ENCODE results near the gene KRTAP5-7. TPM values are rescaled to one million over a fixed set of nuclear protein-coding genes. Genes with fewer than 3 reads are reported as not detected.

The KRTAP5-7 gene
- total RNA-seq, 1 experiment from 2014 or later: not detected

DNA sequence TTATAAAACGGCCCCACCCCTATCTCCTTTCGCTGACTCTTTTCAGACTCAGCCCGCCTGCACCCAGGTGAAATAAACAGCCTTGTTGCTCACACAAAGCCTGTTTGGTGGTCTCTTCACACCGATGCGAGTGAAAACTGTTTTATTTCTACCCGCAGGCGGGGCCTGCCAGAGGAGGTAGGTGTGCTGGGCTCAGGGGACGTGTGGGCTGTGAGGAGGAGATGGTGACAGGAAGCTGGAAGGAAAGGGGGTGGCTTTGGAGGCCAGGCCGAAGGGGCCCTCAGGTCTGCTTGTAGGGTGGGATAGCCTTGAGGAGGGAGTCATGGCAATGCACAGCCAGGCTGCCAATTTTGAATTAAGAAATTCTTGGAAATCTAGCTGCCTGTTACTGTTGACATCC, 21.3 kb upstream of the KRTAP5-7 start:
- Mint-ChIP-seq H3K4me1 (ENCODE audit: insufficient read depth, unreplicated experiment) (no peaks in the 10 kb centered on the region), H3K27ac (ENCODE audit: low read depth, unreplicated experiment) (no peak overlapping the region), H3K27me3 (ENCODE audit: insufficient read depth, unreplicated experiment) (no peaks in the 10 kb centered on the region), H3K36me3 (ENCODE audit: insufficient read depth, unreplicated experiment) (peaks cover 18% of the 10 kb centered on the region), H3K4me3 (ENCODE audit: unreplicated experiment) (no peak overlapping the region), H3K9me3 (ENCODE audit: unreplicated experiment) (no peaks in the 10 kb centered on the region)
- intact Hi-C loops (cut with micrococcal nuclease): no loop called here
- no peak for DNase-seq (ENCODE audit: unreplicated experiment)
- no peak for TF ChIP-seq CTCF (IDR thresholded peaks at IDR 0.05; ENCODE audit: unreplicated experiment)
- CTCF ChIA-PET: no interaction called here
- POLR2A ChIA-PET: no interaction called here
- no TSS peak for BruUV-seq (replicated peaks)

- no peak overlapping the region for H3K27ac Mint-ChIP-seq (ENCODE audit: low read depth, unreplicated experiment)
- ChIA-PET POLR2A (no interaction called here), CTCF (interaction anchor here (0.6 to 0.7 kb wide), 3 partner anchors 53 to 1519 kb away, joined by 3 to 4 read pairs (median 3); no protein-coding TSS in a partner anchor)
- intact Hi-C loops (cut with micrococcal nuclease): no loop called here
- H3K4me3 Mint-ChIP-seq (ENCODE audit: unreplicated experiment): no peak overlapping the region
- peaks cover 10% of the 10 kb centered on the region for H3K36me3 Mint-ChIP-seq (ENCODE audit: insufficient read depth, unreplicated experiment)
- TF ChIP-seq CTCF (IDR thresholded peaks at IDR 0.05; ENCODE audit: unreplicated experiment): no peak
- no peaks in the 10 kb centered on the region for H3K27me3 Mint-ChIP-seq (ENCODE audit: insufficient read depth, unreplicated experiment)
- no TSS peak for BruUV-seq (replicated peaks)
- H3K9me3 Mint-ChIP-seq (ENCODE audit: unreplicated experiment): peaks cover 3% of the 10 kb centered on the region
- no peaks in the 10 kb centered on the region for H3K4me1 Mint-ChIP-seq (ENCODE audit: insufficient read depth, unreplicated experiment)
- DNase-seq (ENCODE audit: unreplicated experiment): no peak
These were observed 20.0 kb upstream of the KRTAP5-7 start for GRCh38 chr11:71507102-71507501.

- intact Hi-C loops (cut with micrococcal nuclease): no loop called here
- no TSS peak for BruUV-seq (replicated peaks)
- ChIA-PET CTCF (no interaction called here), POLR2A (no interaction called here)
- no peaks in the 10 kb centered on the region for H3K4me1 Mint-ChIP-seq (ENCODE audit: insufficient read depth, unreplicated experiment)
- DNase-seq (ENCODE audit: unreplicated experiment): no peak
- no peak overlapping the region for H3K27ac Mint-ChIP-seq (ENCODE audit: low read depth, unreplicated experiment)
- peaks cover 8% of the 10 kb centered on the region for H3K9me3 Mint-ChIP-seq (ENCODE audit: unreplicated experiment)
- TF ChIP-seq CTCF (IDR thresholded peaks at IDR 0.05; ENCODE audit: unreplicated experiment): no peak
- H3K36me3 Mint-ChIP-seq (ENCODE audit: insufficient read depth, unreplicated experiment): no peaks in the 10 kb centered on the region
- H3K4me3 Mint-ChIP-seq (ENCODE audit: unreplicated experiment): no peak overlapping the region
- no peaks in the 10 kb centered on the region for H3K27me3 Mint-ChIP-seq (ENCODE audit: insufficient read depth, unreplicated experiment)
These were observed 8.3 kb upstream of the KRTAP5-7 start for GRCh38 chr11:71518506-71519471.

GRCh38 chr11:71519546-71519945, 7.5 kb upstream of the KRTAP5-7 start:
- TF ChIP-seq CTCF (IDR thresholded peaks at IDR 0.05; ENCODE audit: unreplicated experiment): no peak
- DNase-seq (ENCODE audit: unreplicated experiment): no peak
- Mint-ChIP-seq H3K36me3 (ENCODE audit: insufficient read depth, unreplicated experiment) (no peaks in the 10 kb centered on the region), H3K4me3 (ENCODE audit: unreplicated experiment) (no peak overlapping the region), H3K27ac (ENCODE audit: low read depth, unreplicated experiment) (no peak overlapping the region), H3K4me1 (ENCODE audit: insufficient read depth, unreplicated experiment) (no peaks in the 10 kb centered on the region), H3K9me3 (ENCODE audit: unreplicated experiment) (peaks cover 8% of the 10 kb centered on the region), H3K27me3 (ENCODE audit: insufficient read depth, unreplicated experiment) (no peaks in the 10 kb centered on the region)
- ChIA-PET POLR2A (no interaction called here), CTCF (no interaction called here)
- intact Hi-C loops (cut with micrococcal nuclease): no loop called here
- BruUV-seq (replicated peaks): no TSS peak

Measured in MCF 10A (cell line).